Measurements from ENCODE around the gene SMYD2. TPM values are rescaled to one million over a fixed set of nuclear protein-coding genes. Genes with fewer than 3 reads are reported as not detected.

Gene SMYD2
- total and polyA plus RNA-seq, 2 of the 8 experiments (the other 6 are each of a cell fraction or from before 2014, with no cell fraction given): 3.0 to 5.2 TPM

DNA sequence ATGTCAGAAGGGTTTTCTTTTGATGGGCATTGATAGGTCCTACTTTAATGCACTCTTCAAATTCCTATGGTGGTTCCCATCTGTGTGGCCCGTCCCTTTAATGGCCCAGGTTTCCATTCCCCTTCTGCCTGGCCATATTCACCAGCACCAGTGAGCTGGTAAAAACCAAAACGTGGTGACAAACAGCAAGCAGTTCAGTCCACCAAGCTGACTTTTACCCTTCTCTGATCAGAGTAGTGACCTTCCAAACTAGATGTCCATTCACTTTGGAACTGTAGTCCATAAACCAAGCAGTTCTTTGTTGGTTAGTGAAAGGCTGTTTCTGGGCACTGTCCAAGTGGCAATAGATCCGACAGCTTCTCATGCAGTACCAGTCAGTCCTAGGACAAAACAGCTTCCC, 60.5 kb downstream of the SMYD2 start (continued):
- TF ChIP-seq, protein P1, sequence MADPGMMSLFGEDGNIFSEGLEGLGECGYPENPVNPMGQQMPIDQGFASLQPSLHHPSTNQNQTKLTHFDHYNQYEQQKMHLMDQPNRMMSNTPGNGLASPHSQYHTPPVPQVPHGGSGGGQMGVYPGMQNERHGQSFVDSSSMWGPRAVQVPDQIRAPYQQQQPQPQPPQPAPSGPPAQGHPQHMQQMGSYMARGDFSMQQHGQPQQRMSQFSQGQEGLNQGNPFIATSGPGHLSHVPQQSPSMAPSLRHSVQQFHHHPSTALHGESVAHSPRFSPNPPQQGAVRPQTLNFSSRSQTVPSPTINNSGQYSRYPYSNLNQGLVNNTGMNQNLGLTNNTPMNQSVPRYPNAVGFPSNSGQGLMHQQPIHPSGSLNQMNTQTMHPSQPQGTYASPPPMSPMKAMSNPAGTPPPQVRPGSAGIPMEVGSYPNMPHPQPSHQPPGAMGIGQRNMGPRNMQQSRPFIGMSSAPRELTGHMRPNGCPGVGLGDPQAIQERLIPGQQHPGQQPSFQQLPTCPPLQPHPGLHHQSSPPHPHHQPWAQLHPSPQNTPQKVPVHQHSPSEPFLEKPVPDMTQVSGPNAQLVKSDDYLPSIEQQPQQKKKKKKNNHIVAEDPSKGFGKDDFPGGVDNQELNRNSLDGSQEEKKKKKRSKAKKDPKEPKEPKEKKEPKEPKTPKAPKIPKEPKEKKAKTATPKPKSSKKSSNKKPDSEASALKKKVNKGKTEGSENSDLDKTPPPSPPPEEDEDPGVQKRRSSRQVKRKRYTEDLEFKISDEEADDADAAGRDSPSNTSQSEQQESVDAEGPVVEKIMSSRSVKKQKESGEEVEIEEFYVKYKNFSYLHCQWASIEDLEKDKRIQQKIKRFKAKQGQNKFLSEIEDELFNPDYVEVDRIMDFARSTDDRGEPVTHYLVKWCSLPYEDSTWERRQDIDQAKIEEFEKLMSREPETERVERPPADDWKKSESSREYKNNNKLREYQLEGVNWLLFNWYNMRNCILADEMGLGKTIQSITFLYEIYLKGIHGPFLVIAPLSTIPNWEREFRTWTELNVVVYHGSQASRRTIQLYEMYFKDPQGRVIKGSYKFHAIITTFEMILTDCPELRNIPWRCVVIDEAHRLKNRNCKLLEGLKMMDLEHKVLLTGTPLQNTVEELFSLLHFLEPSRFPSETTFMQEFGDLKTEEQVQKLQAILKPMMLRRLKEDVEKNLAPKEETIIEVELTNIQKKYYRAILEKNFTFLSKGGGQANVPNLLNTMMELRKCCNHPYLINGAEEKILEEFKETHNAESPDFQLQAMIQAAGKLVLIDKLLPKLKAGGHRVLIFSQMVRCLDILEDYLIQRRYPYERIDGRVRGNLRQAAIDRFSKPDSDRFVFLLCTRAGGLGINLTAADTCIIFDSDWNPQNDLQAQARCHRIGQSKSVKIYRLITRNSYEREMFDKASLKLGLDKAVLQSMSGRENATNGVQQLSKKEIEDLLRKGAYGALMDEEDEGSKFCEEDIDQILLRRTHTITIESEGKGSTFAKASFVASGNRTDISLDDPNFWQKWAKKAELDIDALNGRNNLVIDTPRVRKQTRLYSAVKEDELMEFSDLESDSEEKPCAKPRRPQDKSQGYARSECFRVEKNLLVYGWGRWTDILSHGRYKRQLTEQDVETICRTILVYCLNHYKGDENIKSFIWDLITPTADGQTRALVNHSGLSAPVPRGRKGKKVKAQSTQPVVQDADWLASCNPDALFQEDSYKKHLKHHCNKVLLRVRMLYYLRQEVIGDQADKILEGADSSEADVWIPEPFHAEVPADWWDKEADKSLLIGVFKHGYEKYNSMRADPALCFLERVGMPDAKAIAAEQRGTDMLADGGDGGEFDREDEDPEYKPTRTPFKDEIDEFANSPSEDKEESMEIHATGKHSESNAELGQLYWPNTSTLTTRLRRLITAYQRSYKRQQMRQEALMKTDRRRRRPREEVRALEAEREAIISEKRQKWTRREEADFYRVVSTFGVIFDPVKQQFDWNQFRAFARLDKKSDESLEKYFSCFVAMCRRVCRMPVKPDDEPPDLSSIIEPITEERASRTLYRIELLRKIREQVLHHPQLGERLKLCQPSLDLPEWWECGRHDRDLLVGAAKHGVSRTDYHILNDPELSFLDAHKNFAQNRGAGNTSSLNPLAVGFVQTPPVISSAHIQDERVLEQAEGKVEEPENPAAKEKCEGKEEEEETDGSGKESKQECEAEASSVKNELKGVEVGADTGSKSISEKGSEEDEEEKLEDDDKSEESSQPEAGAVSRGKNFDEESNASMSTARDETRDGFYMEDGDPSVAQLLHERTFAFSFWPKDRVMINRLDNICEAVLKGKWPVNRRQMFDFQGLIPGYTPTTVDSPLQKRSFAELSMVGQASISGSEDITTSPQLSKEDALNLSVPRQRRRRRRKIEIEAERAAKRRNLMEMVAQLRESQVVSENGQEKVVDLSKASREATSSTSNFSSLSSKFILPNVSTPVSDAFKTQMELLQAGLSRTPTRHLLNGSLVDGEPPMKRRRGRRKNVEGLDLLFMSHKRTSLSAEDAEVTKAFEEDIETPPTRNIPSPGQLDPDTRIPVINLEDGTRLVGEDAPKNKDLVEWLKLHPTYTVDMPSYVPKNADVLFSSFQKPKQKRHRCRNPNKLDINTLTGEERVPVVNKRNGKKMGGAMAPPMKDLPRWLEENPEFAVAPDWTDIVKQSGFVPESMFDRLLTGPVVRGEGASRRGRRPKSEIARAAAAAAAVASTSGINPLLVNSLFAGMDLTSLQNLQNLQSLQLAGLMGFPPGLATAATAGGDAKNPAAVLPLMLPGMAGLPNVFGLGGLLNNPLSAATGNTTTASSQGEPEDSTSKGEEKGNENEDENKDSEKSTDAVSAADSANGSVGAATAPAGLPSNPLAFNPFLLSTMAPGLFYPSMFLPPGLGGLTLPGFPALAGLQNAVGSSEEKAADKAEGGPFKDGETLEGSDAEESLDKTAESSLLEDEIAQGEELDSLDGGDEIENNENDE (IDR thresholded peaks at IDR 0.05; ENCODE audit: insufficient replicate concordance, low read length): no peak
- no peak for TF ChIP-seq CHD2 (IDR thresholded peaks at IDR 0.05; ENCODE audit: low read length)
- TF ChIP-seq, protein P2, sequence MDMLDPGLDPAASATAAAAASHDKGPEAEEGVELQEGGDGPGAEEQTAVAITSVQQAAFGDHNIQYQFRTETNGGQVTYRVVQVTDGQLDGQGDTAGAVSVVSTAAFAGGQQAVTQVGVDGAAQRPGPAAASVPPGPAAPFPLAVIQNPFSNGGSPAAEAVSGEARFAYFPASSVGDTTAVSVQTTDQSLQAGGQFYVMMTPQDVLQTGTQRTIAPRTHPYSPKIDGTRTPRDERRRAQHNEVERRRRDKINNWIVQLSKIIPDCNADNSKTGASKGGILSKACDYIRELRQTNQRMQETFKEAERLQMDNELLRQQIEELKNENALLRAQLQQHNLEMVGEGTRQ (IDR thresholded peaks at IDR 0.05; ENCODE audit: low read length): no peak
- TF ChIP-seq KDM4A (IDR thresholded peaks at IDR 0.05; ENCODE audit: low read depth, low read length, severe bottlenecking): no peak
- TF ChIP-seq, protein P3, sequence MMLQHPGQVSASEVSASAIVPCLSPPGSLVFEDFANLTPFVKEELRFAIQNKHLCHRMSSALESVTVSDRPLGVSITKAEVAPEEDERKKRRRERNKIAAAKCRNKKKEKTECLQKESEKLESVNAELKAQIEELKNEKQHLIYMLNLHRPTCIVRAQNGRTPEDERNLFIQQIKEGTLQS (IDR thresholded peaks at IDR 0.05; ENCODE audit: insufficient read depth, low read depth, low read length): no peak

Data from H1 (cell line).